Thoracic aorta (tissue), 2 donors: ENCODE results near the gene SYCE3. TPM values are rescaled to one million over a fixed set of nuclear protein-coding genes. Genes with fewer than 3 reads are reported as not detected.

Experiments used
- ATAC-seq: fragments of 150-250 bp; one replicate; pipeline ENCODE4 v1.8.0; 2017; ENCODE audit warnings: low read depth; ENCODE audit not compliant: insufficient number of reproducible peaks, low FRiP score
- DNase-seq: peaks from one replicate; pipeline ENCODE4 v3.0.0-alpha.2; 2020; ENCODE audit warnings: low spot score
- H3K27ac ChIP-seq, 2 donors: fragments of 200-600 bp; sonication (generic); 1 replicate in 1 of 2; 2 replicates in 1 of 2; pipeline ENCODE4 v1.5.1; 2016; ENCODE audit warnings: mild to moderate bottlenecking in 2 of 2, moderate library complexity in 2 of 2
- H3K27me3 ChIP-seq: fragments of 200-600 bp; sonication (generic); replicated peaks from 2 replicates; pipeline ENCODE4 v1.6.0; 2016; ENCODE audit warnings: mild to moderate bottlenecking; ENCODE audit not compliant: insufficient read depth
- H3K36me3 ChIP-seq: fragments of 200-600 bp; sonication (generic); one replicate; pipeline ENCODE4 v1.5.1; 2016
- H3K4me1 ChIP-seq, 2 donors: fragments of 200-600 bp; sonication (generic); 1 replicate in 1 of 2; 2 replicates in 1 of 2; pipeline versions ENCODE4 v1.5.1 to v1.6.0; 2016; ENCODE audit warnings: low read depth in 2 of 2, mild to moderate bottlenecking in 1 of 2; ENCODE audit not compliant: control insufficient read depth in 1 of 2
- H3K4me3 ChIP-seq: fragments of 200-600 bp; sonication (generic); 2 replicates; pipeline ENCODE4 v1.5.1; 2016; ENCODE audit warnings: mild to moderate bottlenecking
- H3K9me3 ChIP-seq: fragments of 200-600 bp; sonication (generic); 2 replicates; pipeline ENCODE4 v1.5.1; 2016
- total RNA-seq, 2 donors: library from RNA; depleted of rRNA; stranded (reverse); fragments of >200 nt; gene quantifications; one replicate each; pipeline versions ENCODE4 v1.1.0 to v1.2.3, GENCODE V29; 2016
- TF ChIP-seq, protein P1 (sequence below): fragments of 200-600 bp; sonication (generic); IDR thresholded peaks from one replicate; pipeline ENCODE4 v1.5.1; 2019; ENCODE audit warnings: antibody characterized with exemption

The SYCE3 gene
- total RNA-seq, 2 donors from 2014 or later, result not detected

DNA sequence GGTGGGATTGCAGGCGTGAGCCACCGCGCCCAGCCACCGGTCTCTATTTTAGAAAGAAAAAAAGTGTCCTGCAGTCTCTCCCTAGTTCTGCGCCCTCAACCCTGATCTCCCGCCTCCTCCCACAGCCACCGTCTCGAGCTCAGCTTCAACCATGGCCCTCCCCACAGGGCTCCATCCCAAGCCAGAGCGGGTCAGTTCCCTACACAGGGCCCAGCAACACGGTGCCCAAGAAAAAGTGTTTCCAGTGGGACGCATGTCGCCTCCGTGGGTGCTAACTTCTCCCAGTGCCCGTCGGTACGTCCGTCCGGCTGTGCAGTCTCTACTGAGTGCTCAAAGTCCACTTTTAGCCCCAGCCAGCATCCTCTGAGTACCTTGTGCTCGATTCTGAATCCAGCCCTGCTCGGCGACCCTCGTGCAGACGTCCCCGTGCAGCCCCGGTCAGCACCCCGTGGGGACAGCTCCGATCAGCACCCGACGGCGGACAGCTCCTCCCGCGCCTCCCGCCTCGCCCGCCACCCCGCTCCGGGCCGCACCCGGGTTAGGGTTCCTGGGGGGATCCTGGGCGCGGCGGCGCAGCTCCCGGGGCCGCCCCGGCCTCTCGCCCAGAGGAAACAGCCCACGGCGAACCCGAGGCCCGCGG lies 37.2 kb upstream of the SYCE3 start:
- H3K27ac ChIP-seq, result no peak overlapping the region
- H3K9me3 ChIP-seq, result no peaks in the 10 kb centered on the region
- no peaks in the 10 kb centered on the region for H3K36me3 ChIP-seq
- H3K27me3 ChIP-seq, result peaks cover 8% of the 10 kb centered on the region
- TF ChIP-seq, protein P1, sequence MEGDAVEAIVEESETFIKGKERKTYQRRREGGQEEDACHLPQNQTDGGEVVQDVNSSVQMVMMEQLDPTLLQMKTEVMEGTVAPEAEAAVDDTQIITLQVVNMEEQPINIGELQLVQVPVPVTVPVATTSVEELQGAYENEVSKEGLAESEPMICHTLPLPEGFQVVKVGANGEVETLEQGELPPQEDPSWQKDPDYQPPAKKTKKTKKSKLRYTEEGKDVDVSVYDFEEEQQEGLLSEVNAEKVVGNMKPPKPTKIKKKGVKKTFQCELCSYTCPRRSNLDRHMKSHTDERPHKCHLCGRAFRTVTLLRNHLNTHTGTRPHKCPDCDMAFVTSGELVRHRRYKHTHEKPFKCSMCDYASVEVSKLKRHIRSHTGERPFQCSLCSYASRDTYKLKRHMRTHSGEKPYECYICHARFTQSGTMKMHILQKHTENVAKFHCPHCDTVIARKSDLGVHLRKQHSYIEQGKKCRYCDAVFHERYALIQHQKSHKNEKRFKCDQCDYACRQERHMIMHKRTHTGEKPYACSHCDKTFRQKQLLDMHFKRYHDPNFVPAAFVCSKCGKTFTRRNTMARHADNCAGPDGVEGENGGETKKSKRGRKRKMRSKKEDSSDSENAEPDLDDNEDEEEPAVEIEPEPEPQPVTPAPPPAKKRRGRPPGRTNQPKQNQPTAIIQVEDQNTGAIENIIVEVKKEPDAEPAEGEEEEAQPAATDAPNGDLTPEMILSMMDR, result no peak
- H3K4me3 ChIP-seq, result peak overlapping the region; percentile 52
- peak; percentile 3 for ATAC-seq
- H3K4me1 ChIP-seq, result no peaks in the 10 kb centered on the region
- no peak for DNase-seq

DNA sequence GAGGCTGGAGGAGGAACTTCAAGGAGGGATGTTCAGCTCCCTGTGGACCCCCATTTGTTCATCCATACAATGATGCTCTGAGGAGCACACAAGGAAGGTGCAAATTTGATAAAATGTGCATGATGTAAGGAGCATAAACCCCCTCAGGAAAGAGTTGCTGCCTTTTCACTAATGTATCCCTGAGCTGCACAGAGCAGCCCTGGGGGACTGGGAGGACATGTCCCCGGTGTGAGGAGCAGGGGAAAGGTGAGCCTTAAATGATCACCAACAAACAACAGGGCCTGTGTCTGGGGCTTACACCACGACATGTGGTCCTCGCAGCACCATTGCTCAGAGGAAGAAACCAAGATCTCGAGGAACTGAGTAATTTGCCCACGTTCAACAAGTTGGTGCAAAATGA lies 34.4 kb upstream of the SYCE3 start:
- DNase-seq (no peak), ATAC-seq (no peak)
- H3K9me3 ChIP-seq, result no peaks in the 10 kb centered on the region
- no peaks in the 10 kb centered on the region for H3K36me3 ChIP-seq
- no peak overlapping the region for H3K4me3 ChIP-seq
- TF ChIP-seq, protein P1, result no peak
- no peaks in the 10 kb centered on the region for H3K4me1 ChIP-seq
- H3K27me3 ChIP-seq, result no peaks in the 10 kb centered on the region
- H3K27ac ChIP-seq, result no peak overlapping the region

DNA sequence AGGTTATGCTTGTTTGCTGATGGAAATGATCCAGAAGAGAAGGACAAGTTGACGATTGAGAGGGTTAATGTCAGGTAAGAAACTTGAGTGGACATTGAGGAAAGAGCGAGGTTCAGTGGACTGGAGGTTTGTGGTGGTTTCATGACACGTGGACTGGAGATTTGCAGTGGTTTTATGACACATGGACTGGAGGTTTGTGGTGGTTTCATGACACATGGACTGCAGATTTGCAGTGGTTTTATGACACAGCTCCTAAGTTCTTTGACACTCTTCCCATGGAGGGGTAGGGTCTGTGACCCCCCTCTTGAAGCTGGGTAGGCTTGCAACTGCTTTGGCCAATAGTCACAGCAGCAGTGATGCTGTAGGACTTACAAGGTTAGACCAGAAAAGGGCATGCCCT lies 32.5 kb upstream of the SYCE3 start:
- H3K4me1 ChIP-seq, result no peaks in the 10 kb centered on the region
- ATAC-seq (no peak), DNase-seq (no peak)
- no peak overlapping the region for H3K4me3 ChIP-seq
- no peaks in the 10 kb centered on the region for H3K36me3 ChIP-seq
- TF ChIP-seq, protein P1, result no peak
- no peak overlapping the region for H3K27ac ChIP-seq
- H3K27me3 ChIP-seq, result no peaks in the 10 kb centered on the region
- H3K9me3 ChIP-seq, result no peaks in the 10 kb centered on the region

DNA sequence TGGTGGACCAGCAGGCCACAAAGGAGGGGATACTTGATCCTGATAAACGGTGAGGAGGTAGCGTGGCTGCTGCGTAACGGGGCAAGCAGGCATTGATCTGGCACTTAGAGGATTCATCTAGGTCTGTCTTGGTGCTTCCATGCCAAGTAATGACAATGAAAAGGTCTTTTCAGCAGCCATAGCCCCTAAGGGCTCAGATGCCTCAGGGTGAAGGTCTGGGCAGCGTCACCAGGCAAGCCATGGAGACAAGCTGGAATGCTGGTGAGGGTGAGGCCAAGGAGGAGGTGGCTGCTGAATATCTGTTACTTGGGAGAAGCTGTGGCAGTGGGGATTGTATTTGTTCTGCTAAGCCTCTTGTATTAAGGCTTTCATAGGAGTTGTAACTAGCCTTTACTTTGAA lies 24.7 kb upstream of the SYCE3 start:
- peaks cover 4 to 10% of the 10 kb centered on the region in 2 donors for H3K4me1 ChIP-seq
- no peaks in the 10 kb centered on the region for H3K36me3 ChIP-seq
- no peak for DNase-seq
- no peak for ATAC-seq
- H3K27me3 ChIP-seq, result no peaks in the 10 kb centered on the region
- no peak overlapping the region for H3K27ac ChIP-seq
- H3K4me3 ChIP-seq, result no peak overlapping the region
- no peaks in the 10 kb centered on the region for H3K9me3 ChIP-seq
- TF ChIP-seq, protein P1, result no peak

DNA sequence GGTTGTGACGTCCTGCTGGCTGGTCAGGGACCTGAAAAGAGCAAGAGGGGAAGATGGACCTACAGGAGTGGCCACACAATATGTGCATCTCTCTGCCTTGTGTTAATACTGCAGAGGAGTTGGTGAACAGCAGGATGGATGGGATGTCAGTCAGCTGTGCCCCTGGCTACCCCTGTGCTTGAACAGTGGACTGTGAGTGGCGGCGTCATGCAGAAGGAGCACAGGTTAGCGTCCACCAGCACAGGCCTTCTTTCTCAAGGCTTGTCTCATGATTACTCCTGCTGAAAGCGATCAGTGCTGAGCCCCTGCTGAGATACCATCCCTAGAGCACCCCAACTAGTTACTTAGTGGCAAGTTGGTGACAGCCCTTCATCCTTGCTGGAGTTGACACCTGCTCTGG lies 23.7 kb upstream of the SYCE3 start:
- ATAC-seq (no peak), DNase-seq (no peak)
- no peak overlapping the region for H3K4me3 ChIP-seq

More for the DNA sequence above, 23.7 kb upstream of the SYCE3 start:
- no peaks in the 10 kb centered on the region for H3K9me3 ChIP-seq
- peaks cover 4 to 16% of the 10 kb centered on the region in 2 donors for H3K4me1 ChIP-seq
- no peaks in the 10 kb centered on the region for H3K27me3 ChIP-seq
- no peaks in the 10 kb centered on the region for H3K36me3 ChIP-seq
- TF ChIP-seq, protein P1, result no peak
- no peak overlapping the region for H3K27ac ChIP-seq
